Neuronal stem cell (in vitro differentiated cells): Measurements from ENCODE around the gene INHBE.

Source experiments
- DNase-seq: peaks from one replicate; pipeline ENCODE4 v3.0.0-alpha.2; 2013; ENCODE audit warnings: low spot score
- H2AFZ ChIP-seq: one replicate; pipeline ENCODE4 v1.6.1; 2013; ENCODE audit warnings: mild to moderate bottlenecking, low read length, inconsistent platforms
- H2AK5ac ChIP-seq: 2 replicates; pipeline ENCODE4 v1.6.1; 2013; ENCODE audit warnings: low read depth, mild to moderate bottlenecking, inconsistent platforms, low read length, moderate library complexity, mixed read lengths
- H2BK120ac ChIP-seq: 2 replicates; pipeline ENCODE4 v1.6.1; 2013; ENCODE audit warnings: low read depth, mild to moderate bottlenecking, inconsistent platforms, low read length, moderate library complexity, mixed read lengths
- H2BK12ac ChIP-seq: one replicate; pipeline ENCODE4 v1.6.1; 2013; ENCODE audit warnings: low read length, inconsistent platforms
- H2BK15ac ChIP-seq: 2 replicates; pipeline ENCODE4 v1.6.1; 2013; ENCODE audit warnings: mild to moderate bottlenecking, low read length, inconsistent platforms, mixed read lengths
- H2BK5ac ChIP-seq: one replicate; pipeline ENCODE4 v1.6.1; 2013; ENCODE audit warnings: inconsistent platforms, mild to moderate bottlenecking, low read length, moderate library complexity
- H3K14ac ChIP-seq: one replicate; pipeline ENCODE4 v1.6.1; 2013; ENCODE audit warnings: low read length, inconsistent platforms
- H3K18ac ChIP-seq: 2 replicates; pipeline ENCODE4 v1.6.1; 2013; ENCODE audit warnings: low read length, inconsistent platforms
- H3K23ac ChIP-seq: 2 replicates; pipeline ENCODE4 v1.6.1; 2013; ENCODE audit warnings: low read depth, mild to moderate bottlenecking, mixed read lengths, low read length, inconsistent platforms; ENCODE audit not compliant: poor library complexity
- H3K27ac ChIP-seq: replicated peaks from 3 replicates; pipeline ENCODE4 v1.5.1; 2013; ENCODE audit warnings: low read length, inconsistent platforms
- H3K27me3 ChIP-seq, 3 experiments: 2 replicates each; pipeline ENCODE4 v1.6.1; 2013; ENCODE audit warnings: low read length in 3 of 3, mild to moderate bottlenecking in 2 of 3, inconsistent platforms in 1 of 3, low read depth in 1 of 3, mixed read lengths in 1 of 3, moderate library complexity in 1 of 3; ENCODE audit not compliant: control insufficient read depth in 3 of 3, insufficient read depth in 3 of 3
- H3K36me3 ChIP-seq, 2 donors: replicated peaks in 1 of 2; 2 replicates each; pipeline ENCODE4 v1.6.1; 2013; ENCODE audit warnings: low read length in 2 of 2; ENCODE audit not compliant: control insufficient read depth in 2 of 2, insufficient read depth in 2 of 2
- H3K4ac ChIP-seq: 2 replicates; pipeline ENCODE4 v1.6.1; 2013; ENCODE audit warnings: inconsistent platforms, mild to moderate bottlenecking, low read length, moderate library complexity
- H3K4me1 ChIP-seq, 2 donors: 1 replicate in 1 of 2; 2 replicates in 1 of 2; pipeline ENCODE4 v1.6.1; 2013; ENCODE audit warnings: low read length in 2 of 2, low read depth in 1 of 2; ENCODE audit not compliant: control insufficient read depth in 2 of 2, insufficient read depth in 1 of 2
- H3K4me2 ChIP-seq: one replicate; pipeline ENCODE4 v1.6.1; 2013; ENCODE audit warnings: mild to moderate bottlenecking, low read length, inconsistent platforms; ENCODE audit not compliant: insufficient read depth, poor library complexity, severe bottlenecking
- H3K4me3 ChIP-seq, 2 donors: 2 replicates each; pipeline ENCODE4 v1.5.1; 2013; ENCODE audit warnings: low read length in 2 of 2, mild to moderate bottlenecking in 2 of 2, inconsistent platforms in 1 of 2, moderate library complexity in 1 of 2
- H3K79me1 ChIP-seq: one replicate; pipeline ENCODE4 v1.6.1; 2013; ENCODE audit warnings: low read depth, mild to moderate bottlenecking, inconsistent platforms, low read length, moderate library complexity
- H3K9ac ChIP-seq: one replicate; pipeline ENCODE4 v1.6.1; 2013; ENCODE audit warnings: mild to moderate bottlenecking, low read depth, low read length, inconsistent platforms; ENCODE audit not compliant: poor library complexity
- H3K9me3 ChIP-seq, 2 donors: replicated peaks in 1 of 2; 2 replicates each; pipeline versions ENCODE3 to v1.6.1; 2013; ENCODE audit warnings: low read length in 2 of 2, mild to moderate bottlenecking in 2 of 2, inconsistent platforms in 1 of 2, low read depth in 1 of 2, mixed read lengths in 1 of 2, moderate library complexity in 1 of 2; ENCODE audit not compliant: control insufficient read depth in 2 of 2, insufficient read depth in 1 of 2
- H4K8ac ChIP-seq: one replicate; pipeline ENCODE4 v1.6.1; 2013; ENCODE audit warnings: low read depth, mild to moderate bottlenecking, inconsistent platforms, low read length, moderate library complexity
- H4K91ac ChIP-seq: one replicate; pipeline ENCODE4 v1.6.1; 2013; ENCODE audit warnings: low read length, low read depth, mild to moderate bottlenecking, inconsistent platforms; ENCODE audit not compliant: poor library complexity
- WGBS, 2 donors: extraction: QIAGEN DNeasy Blood & Tissue Kit; methylation state at CpG; one replicate each; pipeline ENCODE4 v1.1.7; 2013; ENCODE audit warnings: missing lambda C conversion rate in 2 of 2, mixed read lengths in 1 of 2; ENCODE audit not compliant: insufficient read length in 2 of 2, insufficient replicate concordance in 1 of 2; ENCODE audit errors: extremely low coverage in 2 of 2; 5-methylcytosine and 5-hydroxymethylcytosine counted together

The INHBE gene

GRCh38 chr12:57487055-57487596 lies 32.0 kb downstream of the INHBE start:
- Histone ChIP-seq H3K4ac (no peak overlapping the region), H3K4me3 (no peak overlapping the region), H2BK120ac (no peak overlapping the region), H3K18ac (no peak overlapping the region), H3K4me2 (no peak overlapping the region), H3K14ac (no peak overlapping the region), H2AK5ac (no peak overlapping the region), H3K36me3 (peaks cover 21 to 34% of the 10 kb centered on the region in 2 donors), H2BK12ac (no peak overlapping the region), H3K9ac (no peak overlapping the region), H3K4me1 (peaks cover 3% of the 10 kb centered on the region in 2 donors), H3K23ac (no peak overlapping the region), H3K27me3 (no peaks in the 10 kb centered on the region), H3K9me3 (no peaks in the 10 kb centered on the region), H3K79me1 (peaks cover 10% of the 10 kb centered on the region), H2BK5ac (no peak overlapping the region), H3K27ac (no peak overlapping the region), H4K91ac (no peak overlapping the region), H2AFZ (peak overlapping the region; percentile 88), H2BK15ac (no peak overlapping the region), H4K8ac (no peak overlapping the region)
- WGBS, 2 donors: no CpG with 5 or more reads among the region's 27 CpGs
- DNase-seq: no peak

GRCh38 chr12:57487597-57488401 lies 32.7 kb downstream of the INHBE start, which contains the start of gene MARS1:
Gene MARS1, plus strand, starts transcription at chr12:57488068. Its CDS starts 23 bp downstream, at chr12:57488091.
- Histone ChIP-seq H3K27ac (peak within 1 kb of the TSS; percentile 40), H4K8ac (peak within 1 kb of the TSS; percentile 66), H4K91ac (peak within 1 kb of the TSS; percentile 53), H2AK5ac (peak within 1 kb of the TSS; percentile 65), H3K23ac (peak within 1 kb of the TSS; percentile 6), H2BK5ac (no peak within 1 kb of the TSS), H3K4me2 (peak within 1 kb of the TSS; percentile 74), H2AFZ (peak within 1 kb of the TSS; percentile 88), H3K36me3 (peaks cover 24 to 40% of the 10 kb centered on the region in 2 donors), H3K4me3 (peak within 1 kb of the TSS; percentile 86 to 99), H3K27me3 (no peaks in the 10 kb centered on the region), H2BK12ac (no peak within 1 kb of the TSS), H3K9ac (peak within 1 kb of the TSS; percentile 98), H2BK15ac (no peak within 1 kb of the TSS), H3K9me3 (peaks cover 0 to 3% of the 10 kb centered on the region in 2 donors), H2BK120ac (peak within 1 kb of the TSS; percentile 61), H3K4ac (no peak within 1 kb of the TSS), H3K14ac (no peak within 1 kb of the TSS), H3K79me1 (peaks cover 10% of the 10 kb centered on the region), H3K4me1 (peaks cover 3% of the 10 kb centered on the region in 2 donors), H3K18ac (peak within 1 kb of the TSS; percentile 95)
- 100% methylated on average over 1 of the region's 47 CpGs for WGBS, 2 donors
- DNase-seq: peak; percentile 83

- Histone ChIP-seq H3K4me2 (peak overlapping the region; percentile 74), H3K23ac (no peak overlapping the region), H2BK15ac (no peak overlapping the region), H3K36me3 (peaks cover 27 to 43% of the 10 kb centered on the region in 2 donors), H3K4ac (no peak overlapping the region), H3K79me1 (peaks cover 10% of the 10 kb centered on the region), H2AK5ac (peak overlapping the region; percentile 65), H3K4me1 (peaks cover 3% of the 10 kb centered on the region in 2 donors), H3K27me3 (no peaks in the 10 kb centered on the region), H2BK12ac (no peak overlapping the region), H2BK5ac (no peak overlapping the region), H3K18ac (peak overlapping the region; percentile 95), H4K8ac (no peak overlapping the region), H3K14ac (no peak overlapping the region), H3K4me3 (peak overlapping the region; percentile 86 to 99), H3K27ac (no peak overlapping the region), H2BK120ac (peak overlapping the region; percentile 61), H3K9me3 (peaks cover 0 to 6% of the 10 kb centered on the region in 2 donors), H4K91ac (peak overlapping the region; percentile 53), H3K9ac (peak overlapping the region; percentile 98), H2AFZ (peak overlapping the region; percentile 81)
- 100% methylated on average over 1 of the region's 11 CpGs; no CpG with 5 or more reads in 1 of the 2 donors for WGBS, 2 donors
- no peak for DNase-seq
Observed at GRCh38 chr12:57488402-57489156, 33.5 kb downstream of the INHBE start.
